Activated CD4-positive, alpha-beta T cell treated with anti-CD3 and anti-CD28 coated beads, Interleukin-2, Interleukin-4, amounts not matched to agents 100 ng/mL and 50 ng/mL, durations not matched to agents 16 hours and 8 hours (primary cell): Measurements from ENCODE around the gene COA1.
A peak's percentile ranks its signal among the peaks of the same experiment; 100 is the strongest.
"Not testable (repeated sequence)": the region's sequence is repeated elsewhere in the genome, so short reads cannot be mapped to it uniquely, and the experiment has no call there.

Experiments used
- DNase-seq: peaks from one replicate; pipeline ENCODE4 v3.0.0-alpha.2; 2020; ENCODE audit warnings: low spot score

Gene COA1

DNA sequence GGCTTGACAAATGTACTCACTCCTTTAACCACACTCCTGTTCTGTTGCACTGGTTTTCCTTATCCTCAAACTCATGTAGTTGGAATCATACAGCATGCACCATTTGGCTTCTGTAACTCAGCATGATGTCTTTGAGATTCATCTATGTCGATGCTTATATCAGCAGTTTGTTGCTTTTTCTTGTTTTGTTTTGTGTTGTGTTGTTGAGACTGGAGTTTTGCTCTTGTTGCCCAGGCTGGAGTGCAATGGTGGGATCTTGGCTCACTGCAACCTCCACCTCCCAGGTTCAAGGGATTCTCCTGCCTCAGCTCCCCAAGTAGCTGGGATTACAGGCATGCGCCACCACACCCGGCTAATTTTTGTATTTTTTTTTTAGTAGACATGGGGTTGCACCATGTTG lies 101.5 kb downstream of the COA1 start:
- DNase-seq, result not testable (repeated sequence)

DNA sequence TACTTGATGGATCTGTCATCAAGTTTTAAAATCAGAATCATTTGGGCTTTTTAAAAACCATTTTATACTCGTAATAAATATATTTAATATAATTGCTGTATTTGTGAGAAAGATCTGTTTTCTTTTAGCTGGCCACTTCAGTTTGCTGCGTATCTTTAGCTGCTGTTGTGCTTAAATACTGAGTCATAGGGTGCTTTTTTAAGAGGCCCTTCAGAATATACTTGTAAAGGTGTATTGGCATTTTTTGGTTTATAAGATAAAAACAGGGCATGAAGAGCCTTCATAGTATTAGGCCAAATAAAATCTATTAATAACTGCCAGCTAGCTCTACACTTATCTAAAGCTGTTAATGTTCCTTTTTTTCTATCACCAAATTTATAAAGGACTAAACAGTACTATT lies 102.6 kb downstream of the COA1 start:
- DNase-seq, result no peak

DNA sequence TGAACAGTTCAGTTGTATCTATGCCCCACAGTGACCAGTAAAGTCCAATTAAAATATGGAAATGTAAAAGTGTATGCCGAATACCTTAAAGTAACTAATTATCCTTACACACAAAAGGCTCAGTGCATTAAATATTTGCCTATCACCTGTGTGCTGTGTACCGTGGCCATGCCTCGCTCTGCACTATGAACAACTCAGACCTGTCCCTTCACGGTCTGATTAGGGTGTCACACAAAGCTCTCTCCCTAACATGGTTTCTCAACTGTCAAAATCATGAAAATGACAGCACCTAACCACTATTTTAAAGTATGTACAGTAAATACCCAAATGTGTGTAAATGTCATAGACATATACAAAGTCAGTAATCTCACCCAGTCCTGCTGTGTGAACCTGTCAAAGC lies 103.3 kb downstream of the COA1 start:
- no peak for DNase-seq

- DNase-seq, result peak; percentile 71
These were observed 103.9 kb downstream of the COA1 start for GRCh38 chr7:43625453-43625852.

DNA sequence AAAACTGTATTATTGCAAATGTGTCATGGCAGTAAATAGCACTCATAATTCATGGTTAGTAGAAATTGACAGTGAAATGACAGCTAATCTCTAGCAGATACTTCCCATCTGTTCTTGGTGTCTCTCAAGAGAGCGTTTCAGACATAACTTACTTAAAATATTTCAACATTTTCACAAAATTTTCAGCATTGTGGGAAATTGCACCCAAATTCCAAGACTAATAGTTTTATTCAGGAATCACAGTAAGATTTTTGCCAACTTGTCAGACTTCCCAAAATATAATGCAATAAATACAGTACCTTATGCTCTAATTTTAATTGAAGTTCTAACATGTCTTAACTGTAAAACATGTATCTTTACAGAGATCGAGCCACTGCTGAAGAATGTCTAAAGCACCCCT lies 105.2 kb downstream of the COA1 start:
- DNase-seq, result no peak

- peak; percentile 60 for DNase-seq
These were observed 107.4 kb downstream of the COA1 start for GRCh38 chr7:43621729-43622448.

DNA sequence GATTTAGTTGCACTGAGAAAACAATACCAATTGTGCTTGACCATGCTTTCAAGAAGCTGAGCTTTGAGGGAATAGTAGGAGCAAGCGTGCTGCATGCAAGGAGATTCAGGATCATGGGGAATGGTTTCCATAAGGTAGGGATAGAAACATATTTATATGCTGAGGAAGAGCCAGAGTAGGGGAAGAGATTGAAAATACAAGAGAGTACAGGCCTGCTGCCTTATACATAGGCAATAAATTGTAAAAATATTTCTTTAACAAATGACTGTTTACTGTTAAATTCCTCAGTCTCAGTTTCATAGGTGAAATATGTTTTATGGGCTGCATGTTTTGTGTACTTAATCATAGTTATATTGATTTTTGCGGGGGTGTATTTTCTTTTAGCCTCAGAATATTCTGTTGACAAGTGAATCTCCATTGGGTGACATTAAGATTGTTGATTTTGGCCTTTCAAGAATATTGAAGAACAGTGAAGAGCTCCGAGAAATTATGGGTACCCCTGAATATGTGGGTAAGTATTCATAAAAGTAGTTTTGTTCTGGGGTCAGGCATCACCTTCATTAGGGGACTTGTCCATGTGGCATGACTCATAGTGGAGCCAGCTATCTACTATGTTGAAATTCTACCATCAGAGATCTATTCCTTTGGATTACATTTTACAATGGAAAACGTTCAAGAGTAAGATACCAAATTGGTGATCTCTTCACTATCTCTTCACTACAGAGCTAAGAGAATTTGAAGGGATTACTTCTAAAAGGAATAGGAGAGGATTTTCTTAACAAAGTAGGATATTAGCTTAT lies 109.9 kb downstream of the COA1 start:
- no peak for DNase-seq

DNA sequence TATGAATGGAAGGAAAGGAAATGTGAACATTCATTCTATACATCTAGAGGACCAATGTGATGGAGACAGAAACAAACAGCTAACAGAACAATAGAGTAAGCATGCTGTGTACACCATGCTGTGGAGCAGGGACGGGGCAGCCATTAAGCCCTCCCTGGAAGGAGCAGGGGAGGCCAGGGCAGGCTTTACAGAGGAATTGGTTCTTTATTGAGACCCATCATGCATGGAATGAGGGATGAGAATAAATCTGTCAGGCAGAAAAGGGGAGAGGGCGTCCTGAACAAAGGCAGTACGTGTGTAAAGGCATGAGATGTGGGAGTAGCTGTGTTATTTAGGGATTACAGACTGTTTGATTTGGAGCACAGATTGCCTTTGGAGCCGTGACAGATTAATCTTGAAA lies 111.2 kb downstream of the COA1 start:
- no peak for DNase-seq

DNA sequence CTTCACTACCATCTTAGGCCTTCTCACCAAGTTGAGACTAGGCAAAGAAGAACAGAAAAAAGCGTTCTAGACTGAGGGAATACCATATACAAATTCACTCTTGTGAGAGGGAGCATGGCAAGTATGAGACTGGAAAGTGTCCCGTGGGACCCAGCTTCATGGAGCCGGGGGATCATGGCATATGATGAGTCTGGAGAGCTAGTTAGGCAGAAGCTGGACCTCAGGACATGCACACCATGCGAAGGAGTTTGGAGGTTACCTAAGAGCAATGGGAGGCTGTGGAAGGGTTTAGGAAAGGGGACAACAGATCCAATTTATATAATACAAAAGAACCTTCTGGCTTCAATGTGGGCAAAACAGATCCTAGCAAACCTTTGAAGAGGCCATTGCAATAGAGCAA lies 112.3 kb downstream of the COA1 start:
- DNase-seq, result no peak

DNA sequence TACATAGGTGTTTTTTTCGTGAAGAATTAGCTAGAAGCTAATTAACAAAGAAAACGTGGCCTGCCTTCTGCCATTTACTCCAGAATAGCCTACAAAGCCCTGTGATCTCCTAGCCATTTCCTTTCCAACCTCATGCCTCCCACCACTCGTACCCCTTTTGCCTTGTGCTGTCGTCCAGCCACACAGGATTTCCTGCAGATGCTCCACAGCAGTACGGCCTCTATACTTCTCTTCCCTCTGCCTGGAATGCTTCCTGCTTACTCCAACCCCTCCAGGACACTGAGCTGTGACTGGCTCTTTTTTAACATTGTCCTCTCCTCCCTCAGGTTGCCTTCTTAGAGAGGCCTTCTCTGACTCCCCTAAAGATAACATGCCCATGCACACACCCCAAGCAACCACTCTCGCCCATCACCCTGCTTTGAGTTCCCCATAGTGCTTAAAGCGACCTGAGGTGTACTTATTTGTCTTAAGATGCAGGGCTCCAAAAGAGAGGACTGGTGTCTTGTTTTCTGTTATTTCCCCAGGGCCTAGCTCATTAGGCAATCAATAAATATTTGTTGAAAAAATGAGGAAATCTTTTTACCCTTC lies 113.7 kb downstream of the COA1 start:
- no peak for DNase-seq

DNA sequence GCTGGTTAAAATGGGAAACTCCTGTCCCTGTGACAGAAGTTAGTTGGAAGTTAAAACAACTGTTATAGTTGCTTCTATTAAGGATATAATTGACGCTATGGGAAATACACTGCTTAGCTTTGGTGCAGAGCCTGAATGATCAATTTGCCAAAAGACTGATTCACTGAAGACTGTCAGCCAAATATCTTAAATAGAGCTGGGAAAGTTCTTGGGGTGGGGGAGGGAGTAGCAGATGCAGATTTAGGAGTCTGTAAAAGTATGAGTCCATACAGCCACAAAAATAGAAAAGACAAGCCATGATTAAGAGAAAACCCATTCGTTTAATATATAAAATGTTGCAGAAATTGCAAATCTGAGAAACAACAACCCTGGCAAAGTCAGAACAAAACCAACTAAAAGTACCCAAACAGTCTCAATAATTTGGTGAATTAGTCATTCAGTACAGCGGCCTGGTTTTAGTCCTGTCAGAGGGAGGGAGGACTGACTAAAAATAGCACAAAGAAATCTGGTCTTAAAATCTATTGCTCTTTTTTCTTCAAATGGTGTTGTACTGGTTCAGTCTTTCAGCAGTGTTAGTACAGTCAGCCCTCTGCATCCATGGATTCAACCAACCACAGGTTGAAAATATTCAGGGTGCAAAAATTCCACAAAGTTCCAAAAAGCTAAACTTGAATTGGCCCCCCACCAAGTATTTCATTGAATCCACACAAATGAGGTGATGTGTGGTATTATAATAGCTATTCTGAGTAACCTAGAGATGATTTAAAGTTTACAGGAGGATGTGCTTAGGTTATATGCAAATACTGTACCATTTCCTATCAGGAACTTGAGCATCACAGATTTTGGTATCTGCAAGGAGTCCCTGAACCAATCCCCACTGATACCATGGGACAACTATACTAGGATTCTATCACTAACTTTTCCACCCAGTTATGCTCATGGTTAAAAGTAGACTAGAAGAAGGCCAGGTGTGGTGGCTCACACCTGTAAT lies 116.4 kb downstream of the COA1 start:
- peak; percentile 82 for DNase-seq

DNA sequence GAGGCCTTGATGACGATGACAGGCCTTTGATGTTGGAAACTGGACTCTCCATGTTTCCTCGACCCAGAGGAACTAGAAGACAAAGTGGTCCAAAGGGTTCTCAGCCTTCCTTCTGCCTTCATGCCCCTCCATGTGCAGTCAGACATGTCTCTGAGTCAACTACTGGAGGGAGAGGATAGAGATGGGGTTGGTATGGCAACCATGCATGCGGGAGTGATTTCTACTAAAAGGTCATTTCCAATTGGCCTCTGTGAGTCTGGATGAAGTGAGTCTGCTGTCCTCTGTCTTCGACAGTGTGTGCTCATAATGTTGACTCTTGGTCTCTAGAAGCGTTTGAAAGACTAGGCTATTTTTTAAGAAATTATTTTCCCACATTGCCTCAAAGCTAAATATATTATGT lies 117.2 kb downstream of the COA1 start:
- DNase-seq, result no peak

DNA sequence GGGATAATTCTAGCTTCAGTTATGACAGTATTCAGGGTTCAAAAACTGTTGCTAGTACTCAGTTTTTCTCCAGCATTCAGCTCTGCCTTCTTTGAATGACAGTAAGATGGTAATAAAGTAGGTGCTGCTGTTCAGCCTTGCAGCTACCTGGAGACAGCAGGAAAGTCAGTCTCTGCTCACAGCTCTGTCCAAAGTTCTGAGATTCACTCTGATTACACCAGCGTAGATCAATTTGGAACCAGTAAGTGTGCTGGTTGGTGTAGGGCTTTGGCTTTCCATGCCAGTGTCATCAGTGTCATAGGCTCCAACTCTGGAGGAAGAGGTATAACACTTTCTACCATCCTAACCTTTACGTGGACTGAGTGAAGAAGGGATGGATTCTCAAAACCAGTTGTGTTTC lies 120.2 kb downstream of the COA1 start:
- DNase-seq, result no peak

- DNase-seq, result no peak
These were observed 125.1 kb downstream of the COA1 start for GRCh38 chr7:43604251-43604650.

GRCh38 chr7:43602256-43602655 lies 127.1 kb downstream of the COA1 start:
- DNase-seq, result no peak

DNA sequence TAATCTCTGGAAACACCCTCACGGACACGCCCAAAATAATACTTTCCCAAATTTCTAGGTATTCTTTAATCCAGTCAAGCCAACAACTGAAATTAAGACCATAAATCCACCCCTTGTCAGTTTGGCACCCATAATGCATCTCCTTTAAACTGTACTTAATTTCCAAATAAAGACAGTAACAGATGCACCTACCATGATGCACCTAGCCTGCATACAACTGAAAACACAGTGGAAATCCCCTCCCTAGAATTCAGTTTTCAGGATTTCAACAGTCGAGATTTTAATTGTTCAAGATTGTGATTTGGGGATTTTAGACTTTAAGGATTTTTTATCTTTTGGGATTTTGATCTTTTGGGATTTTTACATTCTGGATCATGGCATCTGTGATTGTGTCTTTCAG lies 129.3 kb downstream of the COA1 start:
- no peak for DNase-seq

GRCh38 chr7:43596426-43596825 lies 132.9 kb downstream of the COA1 start:
- DNase-seq, result not testable (repeated sequence)

DNA sequence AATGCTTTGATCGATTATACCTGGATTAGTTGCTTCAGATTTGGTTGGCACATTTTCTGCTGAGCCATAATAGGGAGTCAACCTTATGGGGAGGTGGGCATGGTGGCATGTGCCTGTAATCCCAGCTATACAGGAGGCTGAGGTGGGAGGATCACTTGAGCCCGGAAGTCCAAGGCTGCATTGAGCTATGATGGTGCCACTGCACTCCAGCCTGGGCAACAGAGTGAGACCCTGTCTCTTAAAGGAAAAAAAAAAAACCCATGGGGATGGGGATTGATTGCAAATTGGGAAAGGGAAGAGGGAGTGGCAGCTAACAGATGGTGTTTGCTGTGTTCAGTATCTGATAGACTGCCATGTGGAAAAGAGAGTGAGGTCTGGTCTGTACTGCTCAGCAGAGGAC lies 135.3 kb downstream of the COA1 start:
- no peak for DNase-seq

GRCh38 chr7:43593010-43593409 lies 136.3 kb downstream of the COA1 start:
- no peak for DNase-seq

GRCh38 chr7:43592326-43592725 lies 137.0 kb downstream of the COA1 start:
- no peak for DNase-seq

DNA sequence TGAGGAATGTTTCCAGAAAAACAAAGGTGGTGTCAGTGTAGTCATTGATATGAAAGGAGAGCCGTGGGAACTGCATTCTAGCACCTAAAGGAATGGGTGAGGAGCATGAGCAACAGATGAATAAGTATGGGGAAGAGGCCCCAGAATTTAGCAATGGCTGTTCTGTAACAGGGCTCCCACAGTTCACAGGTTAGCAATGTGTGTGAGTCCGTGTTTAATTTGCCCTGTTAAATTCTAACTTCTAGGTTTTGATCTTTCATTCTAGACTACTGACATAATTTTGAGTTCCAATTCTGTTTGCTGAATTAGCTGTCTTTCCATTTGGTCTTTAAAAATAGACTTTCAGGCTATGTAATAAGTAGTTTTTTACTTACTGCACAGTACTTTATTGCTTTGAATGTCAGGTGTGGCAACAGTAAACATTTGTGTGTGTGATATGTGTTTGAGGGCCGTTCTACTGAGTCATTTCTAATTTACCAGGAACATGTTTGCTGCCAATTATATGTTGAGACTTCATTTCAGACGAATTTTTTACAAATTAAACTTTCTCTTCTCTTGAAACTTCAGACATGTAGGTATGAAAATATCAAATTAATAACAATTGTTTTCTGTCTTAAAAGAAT lies 137.7 kb downstream of the COA1 start:
- DNase-seq, result no peak
